DOHH2 (cell line): ENCODE data around the gene TEKT5.

ENCODE experiments used
- H3F3A ChIP-seq: fragments of 200-600 bp; sonication (generic), shearing (Covaris generic); 2 replicates; pipeline ENCODE4 v1.6.0; 2016; ENCODE audit warnings: antibody characterized with exemption, mild to moderate bottlenecking; ENCODE audit not compliant: control insufficient read depth, insufficient read depth
- H3K27ac ChIP-seq: fragments of 200-600 bp; sonication (generic); 2 replicates; pipeline ENCODE4 v1.5.1; 2014; ENCODE audit warnings: low read depth, mild to moderate bottlenecking, low read length, moderate library complexity
- H3K27me3 ChIP-seq: fragments of 200-600 bp; sonication (generic); 2 replicates; pipeline ENCODE4 v1.6.1; 2014; ENCODE audit warnings: mild to moderate bottlenecking, low read length, mixed read lengths; ENCODE audit not compliant: control insufficient read depth
- H3K36me3 ChIP-seq: fragments of 200-600 bp; sonication (generic); 2 replicates; pipeline ENCODE4 v1.6.1; 2014; ENCODE audit warnings: mild to moderate bottlenecking, low read length, moderate library complexity, mixed read lengths; ENCODE audit not compliant: control insufficient read depth
- H3K4me1 ChIP-seq: fragments of 200-600 bp; sonication (generic); 2 replicates; pipeline ENCODE4 v1.6.1; 2014; ENCODE audit warnings: mild to moderate bottlenecking, low read length, mixed read lengths; ENCODE audit not compliant: control insufficient read depth
- H3K4me2 ChIP-seq: fragments of 200-600 bp; sonication (generic); 2 replicates; pipeline ENCODE4 v1.6.0; 2014; ENCODE audit warnings: mild to moderate bottlenecking, low read length, moderate library complexity
- H3K4me3 ChIP-seq: fragments of 200-600 bp; sonication (generic); 2 replicates; pipeline ENCODE4 v1.5.1; 2014; ENCODE audit warnings: mild to moderate bottlenecking, low read length, mixed read lengths
- H3K79me2 ChIP-seq: fragments of 200-600 bp; sonication (generic); 2 replicates; pipeline ENCODE4 v1.6.1; 2014; ENCODE audit warnings: mild to moderate bottlenecking, low read length, mixed read lengths; ENCODE audit not compliant: control insufficient read depth
- H3K9me2 ChIP-seq: fragments of 200-600 bp; sonication (generic); replicated peaks from 2 replicates; pipeline ENCODE4 v1.6.1; 2014; ENCODE audit warnings: mild to moderate bottlenecking, low read length, mixed read lengths; ENCODE audit not compliant: control insufficient read depth
- H3K9me3 ChIP-seq: fragments of 200-600 bp; sonication (generic); 2 replicates; pipeline ENCODE4 v1.6.1; 2014; ENCODE audit warnings: antibody characterized with exemption, low read length, mixed read lengths; ENCODE audit not compliant: control insufficient read depth, insufficient read depth
- H4K20me1 ChIP-seq: fragments of 200-600 bp; sonication (generic); 2 replicates; pipeline ENCODE4 v1.6.0; 2014; ENCODE audit warnings: low read depth, mild to moderate bottlenecking, antibody characterized with exemption, low read length, moderate library complexity; ENCODE audit not compliant: control insufficient read depth, insufficient read depth
- EZH2phosphoT487 ChIP-seq: fragments of 200-600 bp; sonication (generic); IDR thresholded peaks from 2 replicates; pipeline ENCODE4 v1.6.1; 2017; ENCODE audit warnings: borderline replicate concordance, mild to moderate bottlenecking, antibody characterized with exemption, low read length, moderate library complexity, mixed read lengths
- TF ChIP-seq, protein P1 (sequence below): fragments of 200-600 bp; sonication (generic); IDR thresholded peaks from one replicate; pipeline ENCODE4 v1.5.1; 2014; ENCODE audit warnings: antibody characterized with exemption, mild to moderate bottlenecking, low read depth, low read length; ENCODE audit not compliant: poor library complexity, severe bottlenecking

TEKT5 gene

DNA sequence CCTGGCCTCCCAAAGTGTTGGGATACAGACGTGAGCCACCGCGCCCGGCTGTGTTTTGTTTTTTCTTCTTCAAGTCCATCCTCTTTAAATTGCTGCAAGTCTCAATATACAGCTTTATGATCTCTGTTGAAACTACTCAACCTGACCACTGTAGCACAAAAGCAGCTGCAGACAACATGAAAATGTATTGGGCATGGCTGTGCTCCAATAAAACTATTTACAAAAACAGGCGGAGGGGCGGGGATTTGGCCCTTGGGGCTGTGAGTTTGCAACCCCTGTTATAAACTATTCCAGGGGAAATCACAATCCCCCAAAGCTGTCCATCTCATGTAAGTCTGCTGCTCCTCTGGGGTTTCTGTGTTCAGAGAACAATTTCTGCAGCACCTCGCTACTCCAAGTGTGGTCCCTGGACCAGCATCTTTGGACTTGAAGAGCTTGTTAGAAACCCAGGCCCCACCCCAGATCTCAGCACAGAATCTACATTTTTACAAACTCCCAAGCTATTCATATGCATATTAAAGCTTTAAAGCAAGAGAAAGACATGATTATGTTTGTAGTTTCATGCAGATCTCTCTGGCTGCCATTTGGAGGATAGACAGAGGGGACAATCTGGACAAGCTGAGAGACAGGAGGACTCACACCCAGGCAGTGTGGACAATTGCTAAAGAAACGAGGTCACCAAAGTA is 33.6 kb downstream of the TEKT5 start:
- Histone ChIP-seq H3K27ac (no peak overlapping the region), H3K36me3 (no peaks in the 10 kb centered on the region), H3K4me2 (no peak overlapping the region), H3F3A (no peaks in the 10 kb centered on the region), H4K20me1 (no peaks in the 10 kb centered on the region), H3K9me3 (no peaks in the 10 kb centered on the region), H3K79me2 (no peaks in the 10 kb centered on the region), H3K4me1 (no peaks in the 10 kb centered on the region), H3K4me3 (no peak overlapping the region), H3K27me3 (peaks cover 8% of the 10 kb centered on the region), H3K9me2 (no peaks in the 10 kb centered on the region)
- no peak for TF ChIP-seq EZH2phosphoT487
- TF ChIP-seq, protein P1, sequence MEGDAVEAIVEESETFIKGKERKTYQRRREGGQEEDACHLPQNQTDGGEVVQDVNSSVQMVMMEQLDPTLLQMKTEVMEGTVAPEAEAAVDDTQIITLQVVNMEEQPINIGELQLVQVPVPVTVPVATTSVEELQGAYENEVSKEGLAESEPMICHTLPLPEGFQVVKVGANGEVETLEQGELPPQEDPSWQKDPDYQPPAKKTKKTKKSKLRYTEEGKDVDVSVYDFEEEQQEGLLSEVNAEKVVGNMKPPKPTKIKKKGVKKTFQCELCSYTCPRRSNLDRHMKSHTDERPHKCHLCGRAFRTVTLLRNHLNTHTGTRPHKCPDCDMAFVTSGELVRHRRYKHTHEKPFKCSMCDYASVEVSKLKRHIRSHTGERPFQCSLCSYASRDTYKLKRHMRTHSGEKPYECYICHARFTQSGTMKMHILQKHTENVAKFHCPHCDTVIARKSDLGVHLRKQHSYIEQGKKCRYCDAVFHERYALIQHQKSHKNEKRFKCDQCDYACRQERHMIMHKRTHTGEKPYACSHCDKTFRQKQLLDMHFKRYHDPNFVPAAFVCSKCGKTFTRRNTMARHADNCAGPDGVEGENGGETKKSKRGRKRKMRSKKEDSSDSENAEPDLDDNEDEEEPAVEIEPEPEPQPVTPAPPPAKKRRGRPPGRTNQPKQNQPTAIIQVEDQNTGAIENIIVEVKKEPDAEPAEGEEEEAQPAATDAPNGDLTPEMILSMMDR, result no peak

DNA sequence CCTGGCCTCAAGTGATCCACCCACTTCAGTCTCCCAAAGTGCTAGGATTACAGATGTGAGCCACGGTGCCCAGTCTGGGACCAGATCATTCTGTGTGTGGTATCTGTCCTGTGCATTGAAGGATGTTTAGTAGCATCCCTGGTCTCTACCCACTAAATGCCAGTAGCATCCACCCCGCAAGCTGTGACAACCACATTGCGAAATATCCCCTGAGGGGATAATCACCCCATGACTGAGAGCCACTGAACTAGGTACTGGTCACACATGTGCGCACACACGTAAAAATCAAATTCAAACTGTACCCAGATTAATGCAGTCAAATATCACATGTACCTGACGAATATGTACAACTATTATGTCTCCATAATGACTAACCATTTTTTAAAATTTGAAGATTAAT is 35.8 kb downstream of the TEKT5 start:
- H3K9me2 ChIP-seq, result no peaks in the 10 kb centered on the region
- H3K79me2 ChIP-seq, result no peaks in the 10 kb centered on the region
- H3K4me1 ChIP-seq, result no peaks in the 10 kb centered on the region
- H3K36me3 ChIP-seq, result no peaks in the 10 kb centered on the region
- no peak for TF ChIP-seq EZH2phosphoT487
- TF ChIP-seq, protein P1, result no peak
- no peak overlapping the region for H3K27ac ChIP-seq
- peaks cover 8% of the 10 kb centered on the region for H3K27me3 ChIP-seq
- H3K4me2 ChIP-seq, result no peak overlapping the region
- H3K4me3 ChIP-seq, result no peak overlapping the region
- H3K9me3 ChIP-seq, result no peaks in the 10 kb centered on the region
- H4K20me1 ChIP-seq, result no peaks in the 10 kb centered on the region
- H3F3A ChIP-seq, result no peaks in the 10 kb centered on the region

DNA sequence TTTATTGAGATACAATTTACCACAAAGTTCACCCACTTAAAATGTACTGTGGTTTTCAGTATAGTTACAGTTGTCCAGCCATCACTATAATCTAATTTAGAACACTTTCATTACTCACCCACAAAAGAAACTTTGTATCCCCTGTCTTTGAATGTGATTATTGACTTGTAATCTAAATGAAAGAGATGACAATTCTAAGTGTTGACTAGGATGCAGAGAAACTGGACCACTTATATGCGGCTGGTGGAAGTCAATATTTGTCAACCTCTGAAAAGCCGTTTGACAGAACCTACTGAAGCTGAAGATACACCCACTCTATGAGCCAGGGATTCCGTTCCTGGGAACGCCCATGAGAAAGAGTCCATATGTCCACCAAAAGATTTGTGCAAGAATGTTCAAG is 36.8 kb downstream of the TEKT5 start:
- Histone ChIP-seq H3K9me2 (no peaks in the 10 kb centered on the region), H3K9me3 (no peaks in the 10 kb centered on the region), H3K4me3 (no peak overlapping the region), H4K20me1 (no peaks in the 10 kb centered on the region), H3K27ac (no peak overlapping the region), H3K79me2 (no peaks in the 10 kb centered on the region), H3K36me3 (no peaks in the 10 kb centered on the region), H3K27me3 (peaks cover 8% of the 10 kb centered on the region), H3K4me2 (no peak overlapping the region), H3F3A (no peaks in the 10 kb centered on the region), H3K4me1 (no peaks in the 10 kb centered on the region)
- no peak for TF ChIP-seq EZH2phosphoT487
- TF ChIP-seq, protein P1, result no peak
